ENCODE results near the gene FERD3L. TPM values are rescaled to one million over a fixed set of nuclear protein-coding genes. Genes with fewer than 3 reads are reported as not detected.
A peak's percentile ranks its signal among the peaks of the same experiment; 100 is the strongest.

FERD3L gene
- total RNA-seq, 1 experiment from 2014 or later = not detected

- no peaks in the 10 kb centered on the region for H3K4me1 ChIP-seq (ENCODE audit: control insufficient read depth, insufficient read depth, low read length)
- CTCF ChIA-PET = no interaction called here
- H3K9me3 ChIP-seq (ENCODE audit: control insufficient read depth, insufficient read depth, low read depth, low read length) = no peaks in the 10 kb centered on the region
- intact Hi-C loops (cut with micrococcal nuclease; ENCODE audit: unreplicated experiment) = no loop called here
- TF ChIP-seq REST (IDR thresholded peaks at IDR 0.05; ENCODE audit: insufficient read depth in 1 of 2, low read depth in 2 of 2, low read length in 1 of 2) (no peak), CTCF (IDR thresholded peaks at IDR 0.05) (no peak), POLR2AphosphoS5 (IDR thresholded peaks at IDR 0.05; ENCODE audit: low read depth, low read length) (no peak), TCF7L2 (IDR thresholded peaks at IDR 0.05; ENCODE audit: low read depth, low read length) (0 out of 2 replicates have a peak, but pooled peaks have one; percentile 10), SIN3A (IDR thresholded peaks at IDR 0.05; ENCODE audit: borderline replicate concordance, insufficient read depth, low read depth, low read length) (no peak)
- peak overlapping the region; percentile 70 for H3K27ac ChIP-seq (ENCODE audit: low read length)
- in situ Hi-C loops (cut with HindIII; ENCODE audit: low pct_unique_long_range_greater_than_20kb, low sequenced_read_pairs) = no loop called here
- BruUV-seq (replicated peaks) = no TSS peak
- POLR2A ChIA-PET = no interaction called here
- no peaks in the 10 kb centered on the region for H3K36me3 ChIP-seq (ENCODE audit: control insufficient read depth, insufficient read depth, low read length)
- DNase-seq (ENCODE audit: low read depth, low spot score) (no peak), ATAC-seq (peak; percentile 54; the same call in 1 of the 2 replicates)
- H3K27me3 ChIP-seq (ENCODE audit: control insufficient read depth, insufficient read depth, low read length) = no peaks in the 10 kb centered on the region
- H3K4me3 ChIP-seq (ENCODE audit: low read depth in 2 of 2, low read length in 2 of 2) = peak overlapping the region; percentile 33 to 54
Measured at GRCh38 chr7:19107081-19107355, 38.2 kb downstream of the FERD3L start.

- DNase-seq (ENCODE audit: low read depth, low spot score) (no peak), ATAC-seq (no peak)
- intact Hi-C loops (cut with micrococcal nuclease; ENCODE audit: unreplicated experiment) (no loop called here), in situ Hi-C loops (cut with HindIII; ENCODE audit: low pct_unique_long_range_greater_than_20kb, low sequenced_read_pairs) (no loop called here)
- ChIA-PET CTCF (no interaction called here), POLR2A (no interaction called here)
- Histone ChIP-seq H3K27me3 (ENCODE audit: control insufficient read depth, insufficient read depth, low read length) (no peaks in the 10 kb centered on the region), H3K4me3 (ENCODE audit: low read depth in 2 of 2, low read length in 2 of 2) (peak overlapping the region; percentile 33 to 54; a peak in 3 of 4 replicates), H3K36me3 (ENCODE audit: control insufficient read depth, insufficient read depth, low read length) (no peaks in the 10 kb centered on the region), H3K4me1 (ENCODE audit: control insufficient read depth, insufficient read depth, low read length) (no peaks in the 10 kb centered on the region), H3K9me3 (ENCODE audit: control insufficient read depth, insufficient read depth, low read depth, low read length) (no peaks in the 10 kb centered on the region), H3K27ac (ENCODE audit: low read length) (no peak overlapping the region)
- TF ChIP-seq POLR2AphosphoS5 (IDR thresholded peaks at IDR 0.05; ENCODE audit: low read depth, low read length) (no peak), REST (IDR thresholded peaks at IDR 0.05; ENCODE audit: insufficient read depth in 1 of 2, low read depth in 2 of 2, low read length in 1 of 2) (no peak), TCF7L2 (IDR thresholded peaks at IDR 0.05; ENCODE audit: low read depth, low read length) (no peak), SIN3A (IDR thresholded peaks at IDR 0.05; ENCODE audit: borderline replicate concordance, insufficient read depth, low read depth, low read length) (no peak), CTCF (IDR thresholded peaks at IDR 0.05) (no peak)
- BruUV-seq (replicated peaks) = no TSS peak
Measured at GRCh38 chr7:19106241-19107080, 38.8 kb downstream of the FERD3L start.

All from Panc1 (cell line).